ENCODE data around the gene ABCA5.
"Not testable (repeated sequence)": the region's sequence is repeated elsewhere in the genome, so short reads cannot be mapped to it uniquely, and the experiment has no call there.

Gene ABCA5

DNA sequence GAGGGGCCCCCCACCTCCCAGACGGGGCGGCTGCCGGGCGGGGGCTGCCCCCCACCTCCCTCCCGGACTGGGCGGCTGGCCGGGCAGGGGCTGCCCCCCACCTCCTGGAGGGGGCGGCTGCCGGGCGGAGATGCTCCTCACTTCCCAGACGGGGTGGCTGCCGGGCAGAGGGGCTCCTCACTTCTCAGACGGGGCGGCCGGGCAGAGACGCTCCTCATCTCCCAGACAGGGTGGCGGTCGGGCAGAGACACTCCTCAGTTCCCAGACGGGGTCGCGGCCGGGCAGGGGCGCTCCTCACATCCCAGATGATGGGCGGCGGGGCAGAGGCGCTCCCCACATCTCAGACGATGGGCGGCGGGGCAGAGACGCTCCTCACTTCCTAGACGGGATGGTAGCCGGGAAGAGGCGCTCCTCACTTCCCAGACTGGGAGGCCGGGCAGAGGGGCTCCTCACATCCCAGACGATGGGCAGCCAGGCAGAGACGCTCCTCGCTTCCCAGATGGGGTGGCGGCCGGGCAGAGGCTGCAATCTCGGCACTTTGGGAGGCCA, 130.8 kb downstream of the ABCA5 start:
- DNase-seq = not testable (repeated sequence)

Measured in activated CD4-positive, alpha-beta T cell treated with anti-CD3 and anti-CD28 coated beads for 48 hours (primary cell).